NCI-H1930 (cell line): ENCODE measurements around the gene TIPRL.
A peak's percentile ranks its signal among the peaks of the same experiment; 100 is the strongest.
"Not testable (repeated sequence)": the region's sequence is repeated elsewhere in the genome, so short reads cannot be mapped to it uniquely, and the experiment has no call there.

Experiments used
- DNase-seq, 2 experiments: peaks; one replicate each; lab custom pipeline; 2025; lab: John Stamatoyannopoulos, UW

TIPRL gene

DNA sequence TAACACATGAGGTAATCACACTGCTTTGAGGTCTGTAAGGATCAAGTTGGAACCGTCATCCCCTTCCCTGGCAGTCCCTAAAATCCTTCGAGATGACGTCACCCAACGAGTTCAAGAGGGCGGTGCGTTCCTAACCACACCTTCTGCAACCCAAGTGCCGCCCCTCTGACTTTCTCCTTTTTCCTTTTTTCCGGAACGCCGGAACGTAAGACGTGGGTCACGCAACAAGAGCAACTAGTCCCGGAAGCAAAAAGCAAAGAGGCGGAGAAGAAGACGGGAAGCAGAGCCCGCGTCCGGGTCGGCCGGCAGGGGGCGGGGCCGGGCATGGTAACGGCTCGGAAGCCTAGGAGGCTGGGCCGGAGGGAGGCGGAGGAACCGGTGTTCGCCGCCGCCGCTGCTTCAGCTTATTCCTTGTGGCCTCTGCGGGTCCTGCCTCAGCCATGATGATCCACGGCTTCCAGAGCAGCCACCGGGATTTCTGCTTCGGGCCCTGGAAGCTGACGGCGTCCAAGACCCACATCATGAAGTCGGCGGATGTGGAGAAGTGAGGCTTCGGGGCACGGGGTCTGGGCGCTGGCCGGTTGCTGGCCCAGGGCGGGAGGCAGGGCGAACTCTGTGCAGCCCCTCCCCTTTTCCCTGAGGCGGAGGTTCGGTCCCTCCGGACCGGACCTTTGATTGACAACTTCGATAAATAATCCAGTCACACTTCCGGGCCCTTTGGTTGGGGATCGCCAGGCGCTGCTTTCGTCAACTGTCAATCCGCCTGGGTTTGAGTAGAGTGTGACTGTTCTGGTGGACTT, at the start of gene TIPRL:
TIPRL (plus strand) TSS at position 325 of the 800 bp plus-strand sequence; CDS start at position 441, 116 bp downstream.
- DNase-seq: peak; percentile 97

DNA sequence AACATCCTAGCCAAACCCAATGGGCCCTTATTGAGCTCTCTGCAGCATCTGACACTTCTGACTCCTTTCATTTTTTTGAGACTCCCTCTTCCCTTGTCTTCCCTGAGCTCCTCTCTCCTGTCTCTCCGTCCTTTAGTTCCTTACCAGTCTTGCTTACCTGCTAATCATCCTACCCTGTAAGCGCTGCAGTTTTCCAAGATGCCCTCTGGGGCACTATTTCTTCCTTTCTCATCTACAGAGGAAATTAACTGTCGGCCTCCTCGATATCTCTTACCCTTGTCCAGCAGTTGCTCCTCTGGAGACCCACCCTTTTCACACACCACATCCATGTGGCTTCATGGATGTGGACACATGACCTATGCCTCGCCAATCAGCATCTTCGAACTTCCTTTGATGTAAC, 48.8 kb upstream of the TIPRL start:
- DNase-seq: no peak

DNA sequence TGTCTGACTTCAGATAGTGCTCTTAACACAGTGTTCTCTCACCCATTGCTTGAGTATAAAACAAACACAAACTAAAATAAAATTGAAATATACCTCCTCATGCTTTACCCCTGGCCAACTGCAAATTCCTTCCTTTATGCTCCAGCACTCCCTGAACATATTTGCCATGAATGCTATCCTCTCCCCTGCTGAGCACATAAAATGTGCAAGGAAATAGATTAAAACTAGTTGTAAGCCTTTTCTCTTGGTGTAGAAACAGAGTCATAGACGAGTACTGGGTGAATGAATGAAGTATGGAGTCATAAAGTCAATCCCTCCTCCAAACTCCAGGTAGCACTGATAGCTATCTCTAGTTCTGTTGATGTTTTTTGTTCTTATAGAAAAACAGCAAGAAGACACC, 44.6 kb upstream of the TIPRL start:
- DNase-seq: no peak

DNA sequence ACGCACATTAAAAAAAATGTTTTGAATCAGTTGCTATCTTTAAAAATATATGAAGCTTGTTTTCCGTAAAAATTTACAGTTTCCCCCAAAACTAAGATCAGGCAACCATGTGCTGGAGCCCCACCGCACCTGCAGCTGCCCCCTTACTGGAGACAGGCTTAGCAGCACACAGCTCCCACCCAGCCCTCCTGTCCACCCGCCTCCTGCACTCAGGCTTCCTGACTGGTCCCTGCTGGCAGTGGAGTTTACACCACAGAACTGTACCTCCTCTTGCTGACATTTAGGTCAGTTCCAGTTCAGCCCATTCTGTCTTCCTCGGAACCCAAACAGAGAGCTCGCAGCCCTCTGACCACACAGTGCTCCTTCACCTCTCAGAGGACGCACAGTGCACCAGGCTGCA, 44.1 kb upstream of the TIPRL start:
- DNase-seq: no peak

DNA sequence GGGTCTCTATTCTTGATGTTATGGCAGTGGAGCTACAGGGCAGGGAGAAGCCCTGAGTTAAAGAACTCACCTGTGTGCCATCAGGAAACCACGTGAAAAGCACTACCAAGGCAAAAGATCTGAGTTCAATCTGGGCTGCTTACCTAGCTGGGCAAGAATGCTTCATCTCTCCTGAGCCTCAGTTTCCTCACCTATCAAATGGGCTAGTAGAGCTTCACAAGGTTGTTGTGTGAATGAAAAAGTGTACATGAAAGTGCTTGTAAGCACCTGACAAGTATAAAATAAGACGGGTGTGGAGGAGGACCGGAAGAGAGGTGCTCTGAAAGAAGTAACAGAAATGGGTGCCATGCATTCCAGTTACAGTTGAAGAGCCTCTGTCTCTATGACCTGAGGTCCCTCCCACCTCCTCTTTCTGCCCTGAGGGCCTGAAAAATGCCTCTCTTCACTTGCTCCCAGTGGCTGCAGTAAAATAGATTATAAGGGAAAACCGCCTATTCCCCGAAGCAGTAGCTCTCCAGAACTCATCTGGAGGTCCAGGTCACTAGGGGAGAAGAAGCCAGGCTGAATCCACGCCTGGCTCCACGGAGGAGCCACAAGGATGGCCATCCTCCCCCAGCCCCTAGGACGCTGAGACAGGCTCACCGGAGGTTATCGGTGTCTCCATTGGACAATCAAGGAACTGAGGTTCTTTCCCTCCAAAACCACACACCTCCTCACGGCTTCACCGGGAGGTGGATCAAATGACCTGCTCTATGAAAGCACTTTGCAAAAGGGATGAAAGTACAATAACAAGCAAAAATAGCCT, 43.4 kb upstream of the TIPRL start:
- DNase-seq: peak in 1 of 2 experiments; percentile 27

DNA sequence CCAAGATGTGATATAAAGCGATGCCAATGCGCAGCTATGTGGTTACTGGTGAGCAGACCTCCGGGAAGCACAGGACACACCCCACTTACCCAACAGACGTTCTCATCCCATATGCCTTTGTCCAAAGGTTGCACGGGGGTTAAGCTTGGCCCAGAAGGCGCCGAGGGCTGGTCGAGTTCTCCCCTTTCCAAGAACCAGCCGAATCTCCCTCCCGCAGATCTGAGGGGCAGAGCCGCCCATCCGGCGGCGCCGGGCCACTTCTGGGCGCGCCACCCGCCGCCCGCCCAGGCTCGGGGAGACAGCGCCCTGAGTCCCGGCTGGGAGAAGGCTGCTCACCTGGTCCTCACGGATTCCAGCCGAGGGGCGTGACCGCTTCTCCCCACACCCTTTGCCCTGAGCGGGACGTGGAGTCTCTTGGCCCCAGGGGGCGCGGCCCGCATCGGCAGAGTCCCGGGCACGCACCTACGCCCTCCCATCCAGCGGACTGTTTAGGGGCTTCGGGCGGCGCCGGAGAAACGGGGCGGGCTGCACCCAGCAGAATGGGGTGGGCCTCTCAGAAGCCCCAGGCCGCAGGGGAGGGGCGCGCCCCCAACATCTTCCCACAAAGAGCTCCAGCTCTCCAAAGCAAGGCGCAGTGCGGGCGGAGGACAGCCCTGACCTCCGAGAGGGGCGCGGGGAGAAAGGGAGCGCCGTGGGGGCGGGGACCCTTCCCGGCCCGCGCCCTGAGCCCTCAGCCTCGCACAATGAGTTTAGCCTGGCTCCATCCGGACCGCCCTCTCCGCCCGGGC, 42.6 kb upstream of the TIPRL start:
- DNase-seq: peak; percentile 21 to 24

DNA sequence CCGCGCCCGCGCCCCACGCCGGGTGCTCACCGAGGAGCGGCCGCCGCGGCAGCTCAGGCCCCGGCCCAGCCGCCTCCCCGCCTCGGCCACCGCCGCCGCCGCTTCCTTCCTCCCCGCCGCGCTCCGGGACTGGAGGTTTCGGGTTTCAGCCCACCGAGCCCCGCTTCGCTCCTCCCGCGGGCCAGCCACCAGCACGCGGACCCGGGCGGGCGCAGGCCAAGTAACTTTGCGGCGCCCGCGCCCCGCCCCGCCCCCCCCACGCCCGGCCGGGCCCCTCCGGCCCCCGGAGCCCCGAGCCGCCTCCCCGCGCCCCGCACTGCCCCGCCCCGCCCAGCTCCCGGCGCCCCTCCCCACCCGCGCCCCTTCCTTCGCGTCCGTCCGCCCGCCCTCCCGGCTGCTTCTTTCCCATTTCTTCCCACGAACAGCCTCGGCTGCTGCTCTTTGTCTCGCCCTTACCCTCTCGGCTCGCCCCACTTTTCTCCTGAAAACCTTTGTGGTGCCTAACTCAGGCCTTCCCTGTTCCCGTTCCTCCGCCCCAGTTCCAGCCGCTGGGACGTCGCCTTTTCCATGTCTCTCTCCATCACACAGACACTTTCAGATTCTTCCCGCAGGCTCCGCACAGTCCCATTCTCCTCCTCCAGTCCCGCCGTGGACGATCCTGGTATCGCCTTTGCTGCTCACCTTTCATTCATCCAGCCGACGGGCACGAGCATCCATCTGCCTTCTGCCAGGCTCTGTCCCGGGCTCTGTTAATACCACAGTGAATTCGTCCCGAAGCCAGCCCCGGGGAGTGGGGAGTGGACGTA, 41.9 kb upstream of the TIPRL start, which contains the start of gene GPR161:
GPR161 (minus strand) TSS at position 222 of the 806 bp plus-strand sequence. CDS start 32,080 bp downstream, outside the sequence.
- peak; percentile 24 to 26 for DNase-seq

DNA sequence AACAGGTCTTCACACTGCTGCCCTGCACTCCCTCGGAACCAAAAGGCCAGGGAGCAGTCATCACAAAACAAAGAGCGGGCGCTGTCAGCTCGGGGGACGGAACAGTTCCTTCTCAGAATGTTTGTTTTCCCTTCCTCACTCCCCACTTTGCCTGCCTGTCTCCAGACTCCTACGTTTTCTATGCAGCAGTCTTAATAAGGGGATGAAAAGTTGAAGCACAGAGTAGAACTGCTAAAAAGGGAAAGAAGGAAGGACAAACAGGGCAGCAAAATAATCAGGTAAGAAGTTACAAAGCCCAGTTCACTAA, 41.3 kb upstream of the TIPRL start:
- DNase-seq: no peak

DNA sequence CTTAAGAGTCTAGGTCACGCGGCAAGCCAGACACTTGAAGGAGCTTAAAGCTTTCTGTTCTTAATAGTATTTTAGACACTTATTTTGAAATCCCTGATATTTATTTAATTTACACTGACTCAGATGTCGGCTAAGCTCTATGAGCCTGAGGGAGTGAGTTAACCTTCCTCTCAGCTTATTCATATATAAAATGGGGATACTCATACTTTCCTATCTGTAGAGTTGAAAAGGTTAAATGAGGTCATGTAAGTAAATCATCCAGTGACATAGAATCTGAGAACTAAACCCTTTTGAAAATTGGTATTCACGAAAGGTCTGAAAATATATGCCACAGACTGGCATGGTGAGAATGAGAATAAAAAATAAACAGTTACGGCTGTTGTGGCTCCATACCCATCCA, 40.6 kb upstream of the TIPRL start:
- DNase-seq: no peak

DNA sequence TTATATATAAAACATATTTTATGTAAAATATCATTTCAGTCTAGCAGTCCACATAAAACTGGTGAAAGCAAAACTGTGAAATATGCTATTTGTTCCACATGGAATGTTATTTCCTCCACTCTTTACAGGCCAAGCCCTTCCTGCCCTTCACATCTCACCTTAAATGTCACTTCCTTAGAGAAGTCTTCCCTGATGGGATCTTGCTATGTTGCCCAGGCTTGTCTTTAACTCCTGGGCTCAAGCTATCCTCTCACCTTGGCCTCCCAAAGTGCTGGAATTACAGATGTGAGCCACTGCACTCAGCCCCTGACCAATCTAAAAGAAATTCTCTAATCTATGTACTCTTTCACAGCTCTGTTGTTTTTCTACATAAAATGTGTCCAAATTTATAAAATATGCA, 39.7 kb upstream of the TIPRL start:
- no peak for DNase-seq

DNA sequence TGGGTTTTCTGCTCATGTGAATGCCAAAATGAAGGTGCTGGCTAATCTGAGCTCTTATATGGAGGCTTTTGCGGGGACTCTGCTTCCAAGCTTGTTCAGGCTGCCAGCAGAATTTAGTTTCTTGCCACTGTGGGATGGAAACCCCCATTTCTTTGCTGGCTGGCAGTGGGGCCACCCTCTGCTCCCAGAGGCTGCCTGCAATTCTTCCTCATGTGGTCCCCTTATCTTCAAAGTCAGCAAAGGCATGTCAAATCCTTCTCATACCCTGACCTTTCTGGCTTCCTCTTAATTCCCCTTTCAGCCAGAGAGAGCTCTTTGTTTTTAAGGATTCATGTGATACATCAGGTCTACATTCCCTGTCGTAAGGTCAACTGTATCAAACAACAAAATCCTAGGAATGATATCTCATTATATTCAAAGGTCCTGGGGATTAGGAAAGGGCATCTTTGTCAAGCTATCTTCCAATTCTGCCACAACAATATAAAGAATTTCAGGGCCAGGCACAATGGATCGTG, 36.8 kb upstream of the TIPRL start:
- no peak for DNase-seq

DNA sequence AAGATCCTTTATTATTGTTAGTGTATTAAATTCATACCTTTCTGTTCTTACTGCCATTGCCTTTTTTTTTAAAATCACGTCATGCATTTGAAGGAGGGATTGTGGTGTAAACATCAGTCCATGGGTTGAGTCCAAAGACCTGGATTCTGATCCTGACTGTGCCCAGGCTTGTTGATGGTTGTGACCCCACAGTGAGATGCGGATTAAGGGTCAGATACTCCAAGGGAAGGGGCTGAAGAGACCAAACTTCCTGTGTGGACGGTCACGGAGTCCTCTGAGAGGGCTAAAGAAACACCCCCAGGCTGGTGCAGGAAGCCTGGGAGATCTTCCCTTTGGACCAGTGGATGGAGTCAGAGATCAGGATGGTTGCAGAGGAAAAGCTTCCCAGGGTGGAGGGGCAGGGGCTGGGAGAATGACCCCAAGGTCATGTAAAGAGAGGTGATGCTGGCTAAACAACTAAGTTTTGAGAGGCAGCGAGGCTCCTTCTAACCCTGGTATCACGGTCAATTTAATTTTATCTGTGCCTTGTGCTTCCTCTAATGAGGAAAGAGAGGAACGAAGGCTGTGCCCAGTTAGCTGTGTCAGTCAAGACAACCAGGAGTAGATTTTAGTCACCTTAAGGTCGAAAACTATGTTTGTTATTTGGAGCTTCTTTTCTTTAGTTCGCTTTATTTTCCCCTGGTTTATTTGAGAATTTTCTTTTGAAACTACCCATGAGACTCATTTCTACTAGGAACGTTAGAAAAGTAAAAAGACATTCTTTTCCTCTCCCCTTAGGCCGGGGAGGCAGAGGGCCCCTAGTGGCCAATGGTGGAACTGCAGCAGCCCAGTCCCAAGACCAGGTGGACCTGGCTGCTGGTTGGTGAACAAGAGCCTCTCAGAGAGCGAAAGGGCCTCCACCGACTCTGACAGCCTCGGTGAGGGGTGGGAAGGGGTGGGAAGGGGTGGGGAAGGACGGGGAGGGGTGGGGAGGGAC, 33.3 kb upstream of the TIPRL start:
- DNase-seq: peak; percentile 49 to 64

DNA sequence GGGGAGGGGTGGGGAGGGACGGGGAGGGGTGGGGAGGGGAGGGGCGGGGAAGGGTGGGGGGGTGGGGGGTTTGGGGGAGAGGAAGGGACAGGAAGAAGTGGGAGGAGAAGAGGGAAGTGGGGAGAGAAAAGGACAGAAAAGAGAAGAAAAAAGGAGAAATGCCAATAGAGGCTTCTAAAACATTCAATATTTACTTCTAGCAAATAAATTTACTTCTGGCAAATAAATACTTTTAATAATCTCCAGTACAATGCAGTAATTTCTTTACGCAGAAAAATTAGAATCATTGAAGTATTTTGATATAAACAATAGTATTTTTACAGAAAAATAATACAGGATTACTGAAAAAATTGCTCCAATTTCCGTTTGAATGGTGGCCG, 32.6 kb upstream of the TIPRL start:
- no peak for DNase-seq

DNA sequence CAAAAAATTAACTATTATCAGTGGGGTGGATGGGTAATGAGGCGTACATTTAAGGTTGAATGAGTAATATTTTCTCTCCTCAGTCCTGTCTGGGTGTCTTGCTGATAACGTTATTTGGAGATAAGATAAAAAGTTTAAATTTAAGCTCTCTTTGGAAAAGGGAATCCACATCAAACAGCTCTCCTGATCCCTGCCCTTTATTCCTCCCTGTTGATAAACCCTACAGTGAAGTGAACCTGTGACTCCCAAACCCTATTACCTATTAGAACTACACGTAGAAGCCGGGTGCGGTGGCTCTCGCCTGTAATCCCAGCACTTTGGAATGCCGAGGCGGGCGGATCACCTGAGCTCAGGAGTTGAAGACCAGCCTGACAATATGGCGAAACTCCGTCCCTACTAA, 32.1 kb upstream of the TIPRL start:
- no peak for DNase-seq

DNA sequence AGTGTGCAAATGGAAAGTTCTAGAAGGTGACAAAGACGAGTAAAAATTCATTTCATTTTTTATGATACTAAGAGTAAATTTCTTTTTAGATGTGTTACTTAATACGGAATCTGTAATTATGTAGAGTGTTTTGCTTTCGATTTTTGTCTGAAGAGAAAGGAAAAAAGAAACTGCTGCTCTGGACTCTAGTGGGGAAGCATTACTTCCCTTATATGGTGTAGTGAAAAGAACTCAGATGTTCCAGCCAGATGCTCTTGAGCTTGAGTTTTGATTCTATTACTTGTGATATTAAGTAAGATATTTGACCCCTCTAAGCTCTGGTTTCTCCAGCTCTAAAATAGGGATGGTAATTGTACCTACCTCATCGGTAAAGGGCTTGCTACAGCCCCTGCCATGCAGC, 29.8 kb upstream of the TIPRL start:
- DNase-seq: no peak

DNA sequence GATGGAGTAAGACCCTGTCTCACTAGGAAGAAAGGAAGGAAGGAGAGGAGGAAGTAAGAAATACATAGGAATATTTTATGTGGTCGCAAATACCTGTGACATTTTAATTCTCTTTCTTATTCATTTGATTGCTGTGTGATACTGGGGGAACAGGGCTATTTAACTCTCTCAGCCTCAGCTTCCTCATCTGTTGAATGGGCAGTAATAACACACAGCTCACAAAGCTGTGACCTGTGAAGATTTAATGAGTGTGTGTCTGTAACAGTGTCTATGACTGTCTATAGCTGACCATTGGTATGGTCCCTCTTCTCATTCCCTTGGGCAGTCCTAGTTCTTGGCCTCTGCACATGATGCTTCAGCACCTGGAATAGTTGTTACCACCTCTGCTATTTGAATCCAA, 28.5 kb upstream of the TIPRL start:
- DNase-seq: no peak

DNA sequence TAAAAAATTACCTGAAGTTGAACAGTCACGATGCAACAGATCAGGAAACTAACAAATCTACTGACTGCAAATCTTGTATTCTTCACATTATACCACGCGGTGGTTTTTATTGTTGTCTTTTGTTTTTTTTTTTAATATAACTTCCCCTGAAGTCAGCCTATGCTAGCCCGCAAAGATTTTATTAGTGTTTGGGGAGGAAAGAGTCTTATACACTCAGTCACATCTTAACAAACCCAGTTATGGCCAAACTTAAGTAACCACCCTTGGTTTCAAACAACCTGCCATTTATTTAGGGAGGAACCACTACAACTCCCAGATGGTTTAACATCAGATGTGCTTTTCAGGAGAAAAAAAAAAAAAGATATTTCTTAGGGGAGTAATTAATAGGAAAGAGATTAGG, 26.8 kb upstream of the TIPRL start:
- DNase-seq: no peak

DNA sequence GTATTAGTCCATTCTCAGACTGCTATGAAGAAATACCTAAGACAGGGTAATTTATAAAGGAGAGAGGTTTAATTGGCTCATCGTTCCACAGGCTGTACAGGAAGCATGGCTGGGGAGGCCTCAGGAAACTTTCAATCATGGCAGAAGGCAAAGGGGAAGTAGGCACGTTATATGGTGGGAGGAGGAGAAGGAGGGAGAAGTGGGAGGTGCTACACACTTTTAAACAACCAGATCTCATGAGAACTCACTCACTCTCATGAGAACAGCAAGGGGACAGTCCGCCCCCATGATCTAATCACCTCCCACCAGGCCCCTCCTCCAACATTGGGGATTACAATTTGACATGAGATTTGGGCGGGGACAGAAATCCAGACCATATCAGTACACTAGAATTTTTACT, 24.1 kb upstream of the TIPRL start:
- DNase-seq: not testable (repeated sequence)

DNA sequence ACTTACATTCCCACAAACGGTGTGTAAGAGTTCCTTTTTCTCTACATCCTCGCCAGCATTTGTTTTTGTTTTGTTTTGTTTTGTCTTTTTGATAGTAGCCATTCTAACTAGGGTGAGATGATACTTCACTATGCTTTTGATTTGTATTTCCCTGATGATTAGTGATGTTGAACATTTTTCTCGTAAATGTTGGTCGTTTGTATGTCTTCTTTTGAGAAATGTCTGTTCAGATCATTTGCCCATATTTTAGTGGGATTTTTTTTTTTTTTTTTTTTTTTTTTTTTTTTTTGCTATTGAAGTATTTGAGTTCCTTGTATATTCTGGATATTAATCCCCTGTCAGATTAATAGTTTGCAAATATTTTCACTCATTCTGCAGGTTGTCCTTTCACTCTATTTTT, 22.9 kb upstream of the TIPRL start:
- DNase-seq: no peak

DNA sequence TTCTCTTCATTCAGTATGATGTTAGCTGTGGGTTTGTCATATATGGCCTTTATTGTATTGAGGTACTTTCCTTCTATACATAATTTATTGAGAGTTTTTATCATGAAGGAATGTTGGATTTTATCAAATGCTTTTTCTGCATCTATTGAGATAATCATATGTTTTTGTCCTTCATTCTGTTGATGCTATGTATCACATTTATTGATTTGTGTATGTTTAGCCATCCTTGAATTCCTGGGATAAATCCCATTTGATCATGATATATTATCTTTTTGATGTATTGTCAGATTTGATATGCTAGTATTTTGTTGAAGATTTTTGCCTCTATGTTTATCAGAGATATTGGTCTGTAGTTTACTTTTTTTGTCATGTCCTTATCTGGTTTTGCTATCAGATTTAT, 21.1 kb upstream of the TIPRL start:
- DNase-seq: no peak
